Cortex of kidney (tissue), 1 donor: ENCODE measurements around the gene NR0B1.

Experiments
- DNase-seq: peaks from one replicate; lab custom pipeline; 2025; lab: John Stamatoyannopoulos, UW

Gene NR0B1

GRCh38 chrX:30309139-30309571, at the start of gene NR0B1:
TSS of gene NR0B1 (minus strand) at chrX:30309390. CDS start at chrX:30309363, 27 bp downstream.
- no peak for DNase-seq

DNA sequence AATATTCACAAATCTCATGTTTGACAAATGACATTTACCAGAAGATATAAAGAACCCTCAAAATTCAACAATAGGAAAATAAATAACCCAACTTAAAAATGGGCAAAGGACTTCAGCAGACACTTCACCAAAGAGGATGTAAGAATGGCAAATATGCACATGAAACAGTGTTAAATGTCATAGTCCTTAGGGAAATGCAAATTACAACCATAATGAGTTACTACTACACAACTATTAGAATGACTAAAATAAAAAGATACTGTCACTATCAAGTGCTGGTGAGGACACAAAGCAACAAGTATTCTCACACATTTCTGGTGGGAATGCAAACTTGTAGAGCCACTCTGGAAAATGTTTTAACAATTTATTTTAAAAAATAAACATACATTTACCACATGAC, 40.8 kb upstream of the NR0B1 start:
- no peak for DNase-seq

- no peak for DNase-seq
Measured at GRCh38 chrX:30343206-30343605, 34.0 kb upstream of the NR0B1 start.

GRCh38 chrX:30340753-30341152, 31.6 kb upstream of the NR0B1 start:
- DNase-seq = no peak

DNA sequence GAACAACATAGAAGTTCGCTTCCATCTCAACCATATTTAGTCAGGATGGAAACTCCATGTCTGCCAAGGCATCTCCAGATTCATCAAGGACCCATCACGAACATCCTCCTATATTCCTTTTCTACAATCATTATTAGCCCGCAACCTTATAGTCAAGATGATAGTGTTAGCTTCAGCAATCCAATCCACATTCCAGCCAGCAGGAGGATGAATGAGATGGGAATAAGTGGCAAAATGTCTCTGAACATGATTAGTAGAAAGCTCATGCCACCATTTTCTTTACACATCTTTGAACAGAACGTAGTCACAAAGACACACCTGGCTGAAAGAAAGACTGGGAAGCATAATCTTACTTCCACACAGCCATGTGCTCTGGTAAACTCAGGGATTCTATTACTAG, 18.6 kb upstream of the NR0B1 start:
- DNase-seq = no peak

DNA sequence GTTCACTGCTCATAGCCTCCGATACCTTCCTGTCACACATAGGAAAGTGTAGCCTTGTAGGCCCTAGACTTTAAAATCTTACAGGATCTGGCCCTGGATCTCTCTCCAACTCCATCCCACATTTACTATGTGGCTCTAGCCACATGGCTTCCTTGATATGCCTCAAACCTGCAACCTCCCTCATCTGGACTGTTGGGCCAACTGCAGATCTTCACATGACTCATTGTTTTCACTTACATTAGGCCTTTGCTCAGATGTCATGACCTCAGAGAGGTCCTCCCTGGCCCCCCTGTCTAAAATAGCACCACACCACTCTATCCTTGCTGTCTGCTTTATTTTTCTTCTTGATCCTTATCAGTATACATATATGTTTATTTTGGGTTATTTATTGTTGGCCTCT, 8.1 kb upstream of the NR0B1 start:
- no peak for DNase-seq

GRCh38 chrX:30313322-30313721, 4.1 kb upstream of the NR0B1 start:
- no peak for DNase-seq

DNA sequence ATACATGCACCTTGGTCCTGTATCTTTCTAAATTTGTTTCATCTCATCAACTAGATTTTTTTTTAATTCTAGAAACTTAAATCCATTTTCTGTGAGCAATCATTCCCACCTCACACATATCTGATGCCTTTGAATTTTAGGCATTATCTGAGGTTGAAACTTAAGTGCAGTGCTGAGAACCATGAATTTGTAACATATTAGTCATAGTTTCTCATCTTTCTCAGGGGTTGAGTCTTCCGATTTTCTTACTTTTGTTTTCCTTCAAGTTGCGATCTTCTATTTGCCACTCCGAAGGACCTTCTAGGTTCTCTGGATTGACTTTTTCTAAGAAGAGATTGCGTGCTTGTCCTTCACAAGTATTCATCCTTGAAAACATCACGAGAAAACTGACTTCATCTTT, 3.7 kb upstream of the NR0B1 start:
- no peak for DNase-seq

- no peak for DNase-seq
Measured at GRCh38 chrX:30310429-30311206, 1.4 kb upstream of the NR0B1 start.

DNA sequence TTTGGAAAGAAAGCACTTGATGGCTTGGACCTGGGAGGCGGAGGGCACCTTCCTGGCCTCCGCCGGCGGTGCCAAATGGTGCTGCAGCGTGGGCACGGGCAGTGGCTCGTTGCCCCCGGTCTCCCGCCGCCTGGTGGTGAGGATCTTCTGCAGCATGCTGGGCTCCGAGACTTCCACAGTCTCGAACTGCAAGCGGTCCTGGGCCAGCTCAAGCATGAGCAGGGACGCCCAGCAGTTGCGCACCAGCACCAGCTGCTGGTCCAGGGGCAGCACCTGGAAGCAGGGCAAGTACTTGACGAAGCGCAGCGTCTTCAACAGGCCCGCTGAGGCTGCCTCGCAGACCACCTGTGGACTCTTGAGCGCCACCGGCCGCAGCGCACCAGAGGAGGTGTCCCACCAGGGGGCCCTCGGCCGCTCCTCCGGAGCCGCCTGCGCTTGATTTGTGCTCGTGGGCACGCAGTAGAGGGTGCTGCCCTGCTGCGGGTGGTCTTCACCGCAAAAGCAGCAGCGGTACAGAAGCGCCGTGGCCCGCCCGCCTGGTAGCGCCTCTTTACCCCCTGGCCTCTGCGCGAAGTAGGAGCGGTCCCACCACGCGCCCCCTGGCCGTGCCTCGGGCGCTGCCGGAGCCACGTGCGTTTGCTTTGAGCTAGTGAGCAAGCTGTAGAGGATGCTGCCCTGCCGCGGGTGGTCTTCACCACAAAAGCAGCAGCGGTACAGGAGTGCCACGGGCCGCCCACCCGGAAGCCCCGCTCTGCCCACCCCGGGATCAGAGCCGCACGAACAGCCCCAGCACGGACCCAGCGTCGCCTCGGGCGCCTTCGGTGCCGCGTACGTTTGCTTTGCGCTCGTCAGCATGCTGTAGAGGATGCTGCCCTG, 689 bp downstream of the NR0B1 start:
- no peak for DNase-seq

- no peak for DNase-seq
Measured at GRCh38 chrX:30307466-30307865, 1.7 kb downstream of the NR0B1 start.

DNA sequence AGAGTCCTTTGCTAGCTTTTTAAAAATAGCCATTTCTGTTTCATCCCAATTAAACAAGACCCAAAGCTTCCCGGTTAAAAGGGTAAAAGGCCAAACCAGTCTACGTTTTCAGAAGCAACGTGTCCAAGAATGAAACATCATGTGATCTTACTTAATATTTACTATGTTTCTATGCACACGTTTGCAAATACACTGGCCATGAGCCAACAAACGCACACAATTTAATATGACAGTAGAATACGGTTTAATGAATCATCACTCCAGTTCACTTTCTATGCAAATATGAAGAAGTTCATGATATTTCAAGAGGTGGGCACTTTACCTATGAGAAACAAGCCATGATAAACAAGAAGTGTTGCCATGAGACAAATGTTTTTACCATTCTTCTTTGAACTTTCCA, 4.3 kb downstream of the NR0B1 start:
- no peak for DNase-seq

DNA sequence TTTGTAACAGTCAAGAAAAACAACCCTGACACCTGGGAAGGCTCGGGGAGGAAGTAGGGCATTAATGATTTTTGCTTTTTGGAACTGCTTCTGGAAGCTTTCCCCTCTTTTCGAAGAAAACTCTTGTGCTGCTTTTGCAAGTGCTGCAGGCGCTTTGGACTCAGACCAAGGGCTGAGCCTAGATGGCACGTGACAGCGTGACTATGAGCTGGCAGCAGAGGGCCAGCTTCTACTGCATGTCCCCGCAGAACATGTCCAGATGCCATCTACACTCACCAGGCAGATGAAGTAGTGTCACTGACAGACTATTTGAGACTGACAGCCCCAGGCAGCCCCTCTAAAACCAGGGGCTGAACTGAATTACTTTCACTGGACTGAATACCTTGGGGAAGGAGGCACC, 6.2 kb downstream of the NR0B1 start:
- DNase-seq = no peak

DNA sequence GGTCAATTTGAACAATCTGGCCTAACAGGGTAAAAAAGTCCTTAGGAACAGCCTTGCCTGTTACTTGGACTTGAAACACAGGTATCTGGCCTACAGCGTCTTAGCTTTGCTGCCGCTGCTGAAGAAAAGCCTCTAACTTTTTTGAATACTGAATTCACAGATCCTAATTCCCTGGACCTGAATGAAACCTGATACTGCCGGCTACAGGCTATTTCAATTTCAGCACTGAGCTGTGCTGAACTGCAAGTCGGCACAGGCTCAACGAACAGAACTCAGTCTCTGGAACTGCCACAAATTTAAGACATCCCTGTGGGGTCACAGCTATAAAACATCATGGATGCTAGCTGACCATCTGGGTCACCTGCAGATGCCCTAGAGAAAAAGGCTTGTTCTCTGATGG, 7.2 kb downstream of the NR0B1 start:
- no peak for DNase-seq

DNA sequence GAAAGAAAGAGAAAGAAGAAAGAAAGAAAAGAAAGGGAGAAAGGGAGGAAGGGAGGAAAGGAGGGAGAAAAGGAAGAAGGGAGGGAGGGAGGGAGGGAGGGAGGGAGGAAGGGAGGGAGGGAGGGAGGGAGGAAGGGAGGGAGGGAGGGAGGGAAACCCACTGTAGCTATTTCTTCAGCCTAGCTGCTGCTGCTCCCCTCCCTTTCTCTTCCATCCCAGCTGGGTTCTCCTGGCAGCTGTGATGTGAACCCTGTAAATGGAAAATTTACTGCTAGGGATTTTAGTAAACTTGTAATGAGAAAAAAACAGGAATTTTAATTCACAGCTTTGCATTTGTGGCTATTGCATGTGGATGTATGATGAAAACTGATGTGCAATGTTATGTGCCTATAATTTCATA, 8.0 kb downstream of the NR0B1 start:
- DNase-seq = no peak

- no peak for DNase-seq
Measured at GRCh38 chrX:30296408-30297254, 12.6 kb downstream of the NR0B1 start.

DNA sequence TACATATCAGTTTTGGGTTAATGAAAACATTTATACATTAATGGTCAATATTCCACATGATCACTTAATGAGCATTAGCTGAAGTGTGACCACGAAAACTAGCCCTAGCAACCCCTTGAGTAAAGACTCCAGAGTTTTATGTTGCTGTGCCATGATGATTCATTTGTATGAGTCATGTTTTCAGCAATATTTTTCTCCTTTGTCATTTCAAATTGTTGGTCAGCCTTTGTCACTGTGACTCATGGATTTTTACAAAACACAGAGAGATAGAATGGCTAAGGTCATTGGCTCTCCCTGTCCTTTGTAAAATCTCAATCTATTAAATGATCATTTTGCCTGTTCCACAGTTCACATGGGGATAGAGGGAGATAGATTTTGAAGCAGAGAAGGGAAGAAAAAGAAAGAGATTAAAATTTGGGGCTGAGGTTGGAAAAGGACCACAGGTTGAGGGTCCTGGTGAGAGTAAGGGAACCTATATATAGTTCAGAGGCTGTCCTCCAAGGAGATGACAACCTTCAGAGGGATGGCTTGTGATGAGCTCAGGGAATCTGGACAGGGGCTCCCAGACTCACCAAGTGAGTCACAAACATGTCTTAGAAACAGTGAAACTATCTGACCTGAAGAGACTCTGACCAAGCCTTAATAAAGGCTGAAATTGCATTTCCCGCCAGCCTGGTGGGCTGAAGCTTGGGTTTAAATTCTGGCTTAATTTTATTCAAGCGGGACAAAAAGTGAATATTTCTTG, 25.6 kb downstream of the NR0B1 start:
- DNase-seq = no peak

- no peak for DNase-seq
Measured at GRCh38 chrX:30282527-30282926, 26.7 kb downstream of the NR0B1 start.

DNA sequence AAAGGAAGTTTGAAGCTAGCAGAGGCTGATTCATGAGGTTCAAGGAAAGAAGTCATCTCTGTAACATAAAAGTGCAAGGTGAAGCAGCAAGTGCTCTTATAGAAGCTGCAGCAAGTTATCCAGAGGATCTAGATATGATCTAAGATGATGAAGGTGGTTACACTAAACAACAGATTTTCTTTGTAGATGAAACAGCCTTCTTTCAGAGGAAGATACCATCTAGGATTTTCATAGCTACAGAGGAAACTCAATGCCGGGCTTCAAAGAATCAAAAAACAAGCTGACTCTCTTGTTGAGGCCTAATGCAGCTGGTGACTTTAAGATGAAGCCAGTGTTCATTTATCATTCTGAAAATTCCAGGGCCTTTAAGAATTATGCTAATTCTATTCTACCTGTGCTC, 28.8 kb downstream of the NR0B1 start:
- no peak for DNase-seq

GRCh38 chrX:30278365-30278764, 30.8 kb downstream of the NR0B1 start:
- DNase-seq = no peak

DNA sequence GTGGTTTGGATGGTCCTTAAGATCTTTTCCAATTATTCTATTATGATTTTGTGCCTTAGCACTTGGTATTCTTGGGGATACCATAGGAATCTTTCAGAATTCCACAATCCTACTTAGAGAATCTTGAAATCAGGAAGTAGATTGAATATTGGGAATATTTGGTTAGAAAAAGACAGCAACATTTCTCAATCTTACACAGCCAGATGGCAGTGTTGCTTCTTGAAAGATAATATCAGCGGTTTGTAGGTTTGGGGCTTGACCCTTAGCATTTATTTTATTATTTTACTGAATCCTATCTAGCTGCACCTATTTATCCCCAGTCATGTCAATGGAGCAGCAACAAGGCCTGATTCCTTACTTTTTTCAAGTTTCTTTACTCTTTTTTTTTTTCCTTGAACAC, 33.7 kb downstream of the NR0B1 start:
- DNase-seq = no peak

- no peak for DNase-seq
Measured at GRCh38 chrX:30270639-30271038, 38.6 kb downstream of the NR0B1 start.
